Measurements from ENCODE around the gene SLCO4C1. TPM values are rescaled to one million over a fixed set of nuclear protein-coding genes. Genes with fewer than 3 reads are reported as not detected.
"Not testable (repeated sequence)": the region's sequence is repeated elsewhere in the genome, so short reads cannot be mapped to it uniquely, and the experiment has no call there.

The SLCO4C1 gene
- polyA plus RNA-seq (2013, experiment 1 of 2) = 3.8 TPM
- polyA plus RNA-seq (2013, experiment 2 of 2) = 3.7 TPM

GRCh38 chr5:102296178-102296817, at the start of gene SLCO4C1:
Gene SLCO4C1 (minus strand): TSS chr5:102296284. CDS start chr5:102296262, 22 bp downstream.
- Histone ChIP-seq H3K4me1 (ENCODE audit: insufficient read depth, low read length) (peaks cover 19% of the 10 kb centered on the region), H3K9me3 (ENCODE audit: insufficient read depth, low read depth, low read length) (no peaks in the 10 kb centered on the region), H3K27me3 (ENCODE audit: insufficient read depth, low read length) (peaks cover 30% of the 10 kb centered on the region), H3K4me3 (ENCODE audit: low read length) (peak within 1 kb of the TSS; percentile 83), H3K27ac (ENCODE audit: low read depth, low read length) (peak within 1 kb of the TSS; percentile 79; the same call in 1 of the 2 replicates), H3K9ac (ENCODE audit: low read depth, low read length) (peak within 1 kb of the TSS; percentile 68), H3K36me3 (ENCODE audit: insufficient read depth, low read length) (no peaks in the 10 kb centered on the region)
- 3% methylated on average over 42 of the region's 42 CpGs for WGBS

- Histone ChIP-seq H3K27me3 (ENCODE audit: insufficient read depth, low read length) (peaks cover 24% of the 10 kb centered on the region), H3K36me3 (ENCODE audit: insufficient read depth, low read length) (no peaks in the 10 kb centered on the region), H3K9ac (ENCODE audit: low read depth, low read length) (no peak overlapping the region), H3K4me1 (ENCODE audit: insufficient read depth, low read length) (no peaks in the 10 kb centered on the region), H3K9me3 (ENCODE audit: insufficient read depth, low read depth, low read length) (no peaks in the 10 kb centered on the region), H3K4me3 (ENCODE audit: low read length) (no peak overlapping the region), H3K27ac (ENCODE audit: low read depth, low read length) (no peak overlapping the region)
- 94% methylated on average over 2 of the region's 2 CpGs for WGBS
Measured at GRCh38 chr5:102341681-102342288, 45.7 kb upstream of the SLCO4C1 start.

GRCh38 chr5:102324714-102325113, 28.6 kb upstream of the SLCO4C1 start:
- no peak overlapping the region for H3K27ac ChIP-seq (ENCODE audit: low read depth, low read length)
- H3K9me3 ChIP-seq (ENCODE audit: insufficient read depth, low read depth, low read length) = no peaks in the 10 kb centered on the region
- no peaks in the 10 kb centered on the region for H3K4me1 ChIP-seq (ENCODE audit: insufficient read depth, low read length)

GRCh38 chr5:102318801-102319200, 22.7 kb upstream of the SLCO4C1 start:
- not testable (repeated sequence) for H3K27me3 ChIP-seq (ENCODE audit: insufficient read depth, low read length); H3K4me3 ChIP-seq (ENCODE audit: low read length); H3K36me3 ChIP-seq (ENCODE audit: insufficient read depth, low read length); H3K4me1 ChIP-seq (ENCODE audit: insufficient read depth, low read length); H3K9me3 ChIP-seq (ENCODE audit: insufficient read depth, low read depth, low read length); H3K9ac ChIP-seq (ENCODE audit: low read depth, low read length); H3K27ac ChIP-seq (ENCODE audit: low read depth, low read length)
- WGBS = 94% methylated on average over 3 of the region's 4 CpGs

More at GRCh38 chr5:102324714-102325113, 28.6 kb upstream of the SLCO4C1 start:
- Histone ChIP-seq H3K36me3 (ENCODE audit: insufficient read depth, low read length) (no peaks in the 10 kb centered on the region), H3K9ac (ENCODE audit: low read depth, low read length) (no peak overlapping the region), H3K4me3 (ENCODE audit: low read length) (no peak overlapping the region), H3K27me3 (ENCODE audit: insufficient read depth, low read length) (no peaks in the 10 kb centered on the region)
- 96% methylated on average over 2 of the region's 2 CpGs for WGBS

GRCh38 chr5:102314328-102314727, 18.2 kb upstream of the SLCO4C1 start:
- Histone ChIP-seq H3K4me1 (ENCODE audit: insufficient read depth, low read length) (no peaks in the 10 kb centered on the region), H3K4me3 (ENCODE audit: low read length) (no peak overlapping the region), H3K27me3 (ENCODE audit: insufficient read depth, low read length) (no peaks in the 10 kb centered on the region), H3K9ac (ENCODE audit: low read depth, low read length) (no peak overlapping the region), H3K27ac (ENCODE audit: low read depth, low read length) (no peak overlapping the region), H3K9me3 (ENCODE audit: insufficient read depth, low read depth, low read length) (no peaks in the 10 kb centered on the region), H3K36me3 (ENCODE audit: insufficient read depth, low read length) (no peaks in the 10 kb centered on the region)
- WGBS = no CpG with 5 or more reads among the region's 1 CpG

GRCh38 chr5:102313912-102314311, 17.8 kb upstream of the SLCO4C1 start:
- no peak overlapping the region for H3K27ac ChIP-seq (ENCODE audit: low read depth, low read length)
- no peaks in the 10 kb centered on the region for H3K4me1 ChIP-seq (ENCODE audit: insufficient read depth, low read length)
- H3K9me3 ChIP-seq (ENCODE audit: insufficient read depth, low read depth, low read length) = no peaks in the 10 kb centered on the region
- H3K27me3 ChIP-seq (ENCODE audit: insufficient read depth, low read length) = no peaks in the 10 kb centered on the region
- no peak overlapping the region for H3K4me3 ChIP-seq (ENCODE audit: low read length)
- no peaks in the 10 kb centered on the region for H3K36me3 ChIP-seq (ENCODE audit: insufficient read depth, low read length)
- H3K9ac ChIP-seq (ENCODE audit: low read depth, low read length) = no peak overlapping the region
- 76% methylated on average over 2 of the region's 2 CpGs for WGBS

GRCh38 chr5:102312586-102313370, 16.7 kb upstream of the SLCO4C1 start:
- no peaks in the 10 kb centered on the region for H3K4me1 ChIP-seq (ENCODE audit: insufficient read depth, low read length)
- H3K27ac ChIP-seq (ENCODE audit: low read depth, low read length) = no peak overlapping the region
- no peak overlapping the region for H3K9ac ChIP-seq (ENCODE audit: low read depth, low read length)
- no peaks in the 10 kb centered on the region for H3K9me3 ChIP-seq (ENCODE audit: insufficient read depth, low read depth, low read length)
- no peaks in the 10 kb centered on the region for H3K27me3 ChIP-seq (ENCODE audit: insufficient read depth, low read length)
- no peaks in the 10 kb centered on the region for H3K36me3 ChIP-seq (ENCODE audit: insufficient read depth, low read length)
- WGBS = 93% methylated on average over 4 of the region's 5 CpGs
- H3K4me3 ChIP-seq (ENCODE audit: low read length) = no peak overlapping the region

GRCh38 chr5:102309586-102309985, 13.5 kb upstream of the SLCO4C1 start:
- H3K4me1 ChIP-seq (ENCODE audit: insufficient read depth, low read length) = no peaks in the 10 kb centered on the region
- WGBS = 91% methylated on average over 2 of the region's 3 CpGs
- H3K27ac ChIP-seq (ENCODE audit: low read depth, low read length) = no peak overlapping the region
- H3K36me3 ChIP-seq (ENCODE audit: insufficient read depth, low read length) = no peaks in the 10 kb centered on the region
- H3K27me3 ChIP-seq (ENCODE audit: insufficient read depth, low read length) = no peaks in the 10 kb centered on the region
- no peak overlapping the region for H3K4me3 ChIP-seq (ENCODE audit: low read length)
- H3K9me3 ChIP-seq (ENCODE audit: insufficient read depth, low read depth, low read length) = no peaks in the 10 kb centered on the region
- H3K9ac ChIP-seq (ENCODE audit: low read depth, low read length) = no peak overlapping the region

GRCh38 chr5:102307232-102307631, 11.1 kb upstream of the SLCO4C1 start:
- Histone ChIP-seq H3K9me3 (ENCODE audit: insufficient read depth, low read depth, low read length) (no peaks in the 10 kb centered on the region), H3K4me3 (ENCODE audit: low read length) (no peak overlapping the region), H3K27ac (ENCODE audit: low read depth, low read length) (no peak overlapping the region), H3K27me3 (ENCODE audit: insufficient read depth, low read length) (no peaks in the 10 kb centered on the region), H3K4me1 (ENCODE audit: insufficient read depth, low read length) (no peaks in the 10 kb centered on the region), H3K9ac (ENCODE audit: low read depth, low read length) (no peak overlapping the region), H3K36me3 (ENCODE audit: insufficient read depth, low read length) (no peaks in the 10 kb centered on the region)

- no peaks in the 10 kb centered on the region for H3K4me1 ChIP-seq (ENCODE audit: insufficient read depth, low read length)
- no peak overlapping the region for H3K27ac ChIP-seq (ENCODE audit: low read depth, low read length)
- no peaks in the 10 kb centered on the region for H3K36me3 ChIP-seq (ENCODE audit: insufficient read depth, low read length)
- H3K9me3 ChIP-seq (ENCODE audit: insufficient read depth, low read depth, low read length) = no peaks in the 10 kb centered on the region
- no peaks in the 10 kb centered on the region for H3K27me3 ChIP-seq (ENCODE audit: insufficient read depth, low read length)
- H3K4me3 ChIP-seq (ENCODE audit: low read length) = no peak overlapping the region
- H3K9ac ChIP-seq (ENCODE audit: low read depth, low read length) = no peak overlapping the region
- 80% methylated on average over 2 of the region's 2 CpGs for WGBS
Measured at GRCh38 chr5:102306121-102306520, 10.0 kb upstream of the SLCO4C1 start.

- WGBS = 1% methylated on average over 26 of the region's 26 CpGs
- H3K4me3 ChIP-seq (ENCODE audit: low read length) = peak overlapping the region; percentile 83
- peaks cover 19% of the 10 kb centered on the region for H3K4me1 ChIP-seq (ENCODE audit: insufficient read depth, low read length)
- H3K36me3 ChIP-seq (ENCODE audit: insufficient read depth, low read length) = no peaks in the 10 kb centered on the region
- H3K9me3 ChIP-seq (ENCODE audit: insufficient read depth, low read depth, low read length) = no peaks in the 10 kb centered on the region
- H3K27ac ChIP-seq (ENCODE audit: low read depth, low read length) = peak overlapping the region; percentile 79; the same call in 1 of the 2 replicates
- peak overlapping the region; percentile 68 for H3K9ac ChIP-seq (ENCODE audit: low read depth, low read length)
- peaks cover 30% of the 10 kb centered on the region for H3K27me3 ChIP-seq (ENCODE audit: insufficient read depth, low read length)
Measured at GRCh38 chr5:102295534-102296177, 428 bp downstream of the SLCO4C1 start.

Measured in HUES64 (cell line).